ENCODE data around the gene IRF5. TPM values are rescaled to one million over a fixed set of nuclear protein-coding genes. Genes with fewer than 3 reads are reported as not detected.

The IRF5 gene
- total RNA-seq, 1 donor = under 0.01 TPM

- DNase-seq (ENCODE audit: insufficient read length, low spot score, missing footprints) = no peak
- no peaks in the 10 kb centered on the region for H4K20me1 ChIP-seq (ENCODE audit: insufficient read depth, low read length)
- H3K79me2 ChIP-seq (ENCODE audit: insufficient read depth, low read length) = no peaks in the 10 kb centered on the region
- no peak overlapping the region for H3K4me3 ChIP-seq (ENCODE audit: insufficient read depth, low read length)
- H3K27ac ChIP-seq (ENCODE audit: low read depth, low read length) = peak overlapping the region; percentile 38
- no peak overlapping the region for H2AFZ ChIP-seq (ENCODE audit: low read length)
- peaks cover 62% of the 10 kb centered on the region for H3K36me3 ChIP-seq (ENCODE audit: insufficient read depth, low read length)
- TF ChIP-seq CTCF (IDR thresholded peaks at IDR 0.05; ENCODE audit: extremely low read depth, low read depth, low read length) = no peak
- H3K9me3 ChIP-seq (ENCODE audit: low read depth, low read length) = no peaks in the 10 kb centered on the region
- H3K27me3 ChIP-seq (ENCODE audit: insufficient read depth, low read length) = no peaks in the 10 kb centered on the region
- no peak overlapping the region for H3K4me2 ChIP-seq (ENCODE audit: insufficient read depth, low read length)
- H3K4me1 ChIP-seq (ENCODE audit: insufficient read depth, low read length) = peaks cover 2% of the 10 kb centered on the region
These were observed 36.7 kb downstream of the IRF5 start for GRCh38 chr7:128974241-128974934.

GRCh38 chr7:128982105-128982504 is 44.4 kb downstream of the IRF5 start:
- Histone ChIP-seq H3K4me2 (ENCODE audit: insufficient read depth, low read length) (no peak overlapping the region), H3K4me3 (ENCODE audit: insufficient read depth, low read length) (no peak overlapping the region), H3K27ac (ENCODE audit: low read depth, low read length) (no peak overlapping the region), H3K36me3 (ENCODE audit: insufficient read depth, low read length) (peaks cover 60% of the 10 kb centered on the region), H3K27me3 (ENCODE audit: insufficient read depth, low read length) (no peaks in the 10 kb centered on the region), H3K4me1 (ENCODE audit: insufficient read depth, low read length) (no peaks in the 10 kb centered on the region), H2AFZ (ENCODE audit: low read length) (no peak overlapping the region), H4K20me1 (ENCODE audit: insufficient read depth, low read length) (peaks cover 2% of the 10 kb centered on the region), H3K79me2 (ENCODE audit: insufficient read depth, low read length) (no peaks in the 10 kb centered on the region), H3K9me3 (ENCODE audit: low read depth, low read length) (no peaks in the 10 kb centered on the region)
- TF ChIP-seq CTCF (IDR thresholded peaks at IDR 0.05; ENCODE audit: extremely low read depth, low read depth, low read length) = no peak
- DNase-seq (ENCODE audit: insufficient read length, low spot score, missing footprints) = no peak

- H3K4me3 ChIP-seq (ENCODE audit: insufficient read depth, low read length) = no peak overlapping the region
- peaks cover 2% of the 10 kb centered on the region for H4K20me1 ChIP-seq (ENCODE audit: insufficient read depth, low read length)
- no peaks in the 10 kb centered on the region for H3K27me3 ChIP-seq (ENCODE audit: insufficient read depth, low read length)
- DNase-seq (ENCODE audit: insufficient read length, low spot score, missing footprints) = no peak
- TF ChIP-seq CTCF (IDR thresholded peaks at IDR 0.05; ENCODE audit: extremely low read depth, low read depth, low read length) = no peak
- no peaks in the 10 kb centered on the region for H3K9me3 ChIP-seq (ENCODE audit: low read depth, low read length)
- H3K4me1 ChIP-seq (ENCODE audit: insufficient read depth, low read length) = no peaks in the 10 kb centered on the region
- no peaks in the 10 kb centered on the region for H3K79me2 ChIP-seq (ENCODE audit: insufficient read depth, low read length)
- peaks cover 65% of the 10 kb centered on the region for H3K36me3 ChIP-seq (ENCODE audit: insufficient read depth, low read length)
- no peak overlapping the region for H3K4me2 ChIP-seq (ENCODE audit: insufficient read depth, low read length)
- H3K27ac ChIP-seq (ENCODE audit: low read depth, low read length) = no peak overlapping the region
- no peak overlapping the region for H2AFZ ChIP-seq (ENCODE audit: low read length)
These were observed 47.9 kb downstream of the IRF5 start for GRCh38 chr7:128985660-128986059.

- H3K4me2 ChIP-seq (ENCODE audit: insufficient read depth, low read length) = no peak overlapping the region
- no peaks in the 10 kb centered on the region for H3K79me2 ChIP-seq (ENCODE audit: insufficient read depth, low read length)
- no peak overlapping the region for H3K4me3 ChIP-seq (ENCODE audit: insufficient read depth, low read length)
- no peak for DNase-seq (ENCODE audit: insufficient read length, low spot score, missing footprints)
- peaks cover 65% of the 10 kb centered on the region for H3K36me3 ChIP-seq (ENCODE audit: insufficient read depth, low read length)
- TF ChIP-seq CTCF (IDR thresholded peaks at IDR 0.05; ENCODE audit: extremely low read depth, low read depth, low read length) = no peak
- H3K9me3 ChIP-seq (ENCODE audit: low read depth, low read length) = no peaks in the 10 kb centered on the region
- peaks cover 2% of the 10 kb centered on the region for H4K20me1 ChIP-seq (ENCODE audit: insufficient read depth, low read length)
- no peaks in the 10 kb centered on the region for H3K27me3 ChIP-seq (ENCODE audit: insufficient read depth, low read length)
- no peak overlapping the region for H3K27ac ChIP-seq (ENCODE audit: low read depth, low read length)
- H2AFZ ChIP-seq (ENCODE audit: low read length) = no peak overlapping the region
- H3K4me1 ChIP-seq (ENCODE audit: insufficient read depth, low read length) = no peaks in the 10 kb centered on the region
These were observed 48.9 kb downstream of the IRF5 start for GRCh38 chr7:128986609-128987008.
